ENCODE results near the gene RNF123.
"Not testable (repeated sequence)": the region's sequence is repeated elsewhere in the genome, so short reads cannot be mapped to it uniquely, and the experiment has no call there.

Gene RNF123

DNA sequence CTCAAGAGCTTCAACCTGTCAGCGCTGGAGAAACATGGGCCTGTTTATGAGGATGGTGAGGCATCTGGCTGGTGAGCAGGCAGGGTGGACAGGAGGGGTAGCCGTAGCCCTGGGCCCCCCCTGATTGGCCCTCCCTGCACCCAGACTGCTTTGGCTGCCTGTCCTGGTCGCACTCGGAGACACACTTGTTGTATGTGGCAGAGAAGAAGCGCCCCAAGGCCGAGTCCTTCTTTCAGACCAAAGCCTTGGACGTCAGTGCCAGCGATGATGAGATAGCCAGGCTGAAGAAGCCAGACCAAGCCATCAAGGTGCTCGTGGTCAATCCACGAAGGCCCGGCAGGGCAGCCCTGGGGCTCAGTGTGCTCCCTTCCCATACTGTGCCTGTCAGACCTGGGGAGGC, 13.4 kb upstream of the RNF123 start:
- H3K4me1 ChIP-seq (ENCODE audit: control insufficient read depth in 1 of 2, insufficient read depth in 2 of 2, low read length in 2 of 2) = peaks cover 14 to 18% of the 10 kb centered on the region in 2 donors
- H3K27ac ChIP-seq (ENCODE audit: low read depth, low read length) = no peak overlapping the region
- H3K9ac ChIP-seq (ENCODE audit: low read depth in 1 of 2, low read length in 2 of 2) = no peak overlapping the region
- H3K4me3 ChIP-seq (ENCODE audit: low read depth in 1 of 2, low read length in 2 of 2) = no peak overlapping the region
- no peaks in the 10 kb centered on the region for H3K27me3 ChIP-seq (ENCODE audit: control insufficient read depth in 1 of 2, insufficient read depth in 2 of 2, low read length in 2 of 2)
- H3K36me3 ChIP-seq (ENCODE audit: control insufficient read depth in 1 of 2, insufficient read depth in 2 of 2, low read length in 2 of 2) = peaks cover 43 to 56% of the 10 kb centered on the region in 2 donors
- H3K9me3 ChIP-seq (ENCODE audit: control insufficient read depth in 1 of 2, low read length in 2 of 2) = no peaks in the 10 kb centered on the region

GRCh38 chr3:49680493-49681231, 8.7 kb upstream of the RNF123 start:
- H3K9me3 ChIP-seq (ENCODE audit: control insufficient read depth in 1 of 2, low read length in 2 of 2) = no peaks in the 10 kb centered on the region
- H3K4me3 ChIP-seq (ENCODE audit: low read depth in 1 of 2, low read length in 2 of 2) = no peak overlapping the region
- no peak overlapping the region for H3K9ac ChIP-seq (ENCODE audit: low read depth in 1 of 2, low read length in 2 of 2)
- H3K36me3 ChIP-seq (ENCODE audit: control insufficient read depth in 1 of 2, insufficient read depth in 2 of 2, low read length in 2 of 2) = peaks cover 73 to 88% of the 10 kb centered on the region in 2 donors
- no peak overlapping the region for H3K27ac ChIP-seq (ENCODE audit: low read depth, low read length)
- H3K4me1 ChIP-seq (ENCODE audit: control insufficient read depth in 1 of 2, insufficient read depth in 2 of 2, low read length in 2 of 2) = peaks cover 0 to 2% of the 10 kb centered on the region in 2 donors
- no peaks in the 10 kb centered on the region for H3K27me3 ChIP-seq (ENCODE audit: control insufficient read depth in 1 of 2, insufficient read depth in 2 of 2, low read length in 2 of 2)

DNA sequence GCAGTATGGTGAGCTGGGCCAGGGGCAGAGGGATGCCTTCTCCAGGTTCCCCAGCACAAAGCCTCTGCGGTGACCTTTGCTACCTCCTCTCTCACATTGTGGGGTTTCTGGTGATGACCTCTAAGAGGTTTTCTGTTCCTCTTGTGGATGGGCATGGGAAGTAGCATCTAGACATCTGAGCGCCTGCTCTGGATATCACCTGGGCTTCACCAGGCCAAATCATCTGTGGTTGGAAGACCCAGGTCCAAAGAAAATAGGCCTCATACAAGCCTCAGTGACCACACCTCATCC, 8.2 kb upstream of the RNF123 start:
- Histone ChIP-seq H3K36me3 (ENCODE audit: control insufficient read depth in 1 of 2, insufficient read depth in 2 of 2, low read length in 2 of 2) (peaks cover 71 to 83% of the 10 kb centered on the region in 2 donors), H3K4me3 (ENCODE audit: low read depth in 1 of 2, low read length in 2 of 2) (no peak overlapping the region), H3K27me3 (ENCODE audit: control insufficient read depth in 1 of 2, insufficient read depth in 2 of 2, low read length in 2 of 2) (no peaks in the 10 kb centered on the region), H3K4me1 (ENCODE audit: control insufficient read depth in 1 of 2, insufficient read depth in 2 of 2, low read length in 2 of 2) (no peaks in the 10 kb centered on the region), H3K9ac (ENCODE audit: low read depth in 1 of 2, low read length in 2 of 2) (no peak overlapping the region), H3K9me3 (ENCODE audit: control insufficient read depth in 1 of 2, low read length in 2 of 2) (no peaks in the 10 kb centered on the region), H3K27ac (ENCODE audit: low read depth, low read length) (no peak overlapping the region)

- Histone ChIP-seq H3K27me3 (ENCODE audit: control insufficient read depth in 1 of 2, insufficient read depth in 2 of 2, low read length in 2 of 2) (no peaks in the 10 kb centered on the region), H3K4me1 (ENCODE audit: control insufficient read depth in 1 of 2, insufficient read depth in 2 of 2, low read length in 2 of 2) (no peaks in the 10 kb centered on the region), H3K4me3 (ENCODE audit: low read depth in 1 of 2, low read length in 2 of 2) (no peak overlapping the region), H3K9me3 (ENCODE audit: control insufficient read depth in 1 of 2, low read length in 2 of 2) (no peaks in the 10 kb centered on the region), H3K27ac (ENCODE audit: low read depth, low read length) (no peak overlapping the region), H3K9ac (ENCODE audit: low read depth in 1 of 2, low read length in 2 of 2) (no peak overlapping the region), H3K36me3 (ENCODE audit: control insufficient read depth in 1 of 2, insufficient read depth in 2 of 2, low read length in 2 of 2) (peaks cover 68 to 79% of the 10 kb centered on the region in 2 donors)
These were observed 7.8 kb upstream of the RNF123 start for GRCh38 chr3:49681543-49681942.

DNA sequence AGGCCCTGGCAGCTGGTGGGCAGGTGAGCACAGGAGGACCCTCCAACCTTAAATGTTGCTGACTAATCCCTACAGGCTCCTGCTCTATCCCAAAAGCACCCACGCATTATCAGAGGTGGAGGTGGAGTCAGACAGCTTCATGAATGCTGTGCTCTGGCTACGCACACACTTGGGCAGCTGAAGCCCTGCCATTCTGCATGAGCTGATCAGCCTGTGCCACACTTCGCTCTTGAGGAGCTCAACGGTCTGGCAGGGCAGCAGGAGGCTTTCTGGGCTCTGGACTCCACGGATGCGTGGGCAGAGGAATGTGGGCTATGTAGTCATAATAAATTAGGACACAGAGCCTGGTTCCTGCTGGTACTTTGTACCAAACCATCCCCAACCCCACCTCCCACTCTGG, 6.2 kb upstream of the RNF123 start:
- peaks cover 0 to 6% of the 10 kb centered on the region in 2 donors for H3K4me1 ChIP-seq (ENCODE audit: control insufficient read depth in 1 of 2, insufficient read depth in 2 of 2, low read length in 2 of 2)
- peaks cover 52 to 63% of the 10 kb centered on the region in 2 donors for H3K36me3 ChIP-seq (ENCODE audit: control insufficient read depth in 1 of 2, insufficient read depth in 2 of 2, low read length in 2 of 2)
- no peak overlapping the region for H3K9ac ChIP-seq (ENCODE audit: low read depth in 1 of 2, low read length in 2 of 2)
- H3K27me3 ChIP-seq (ENCODE audit: control insufficient read depth in 1 of 2, insufficient read depth in 2 of 2, low read length in 2 of 2) = no peaks in the 10 kb centered on the region
- H3K4me3 ChIP-seq (ENCODE audit: low read depth in 1 of 2, low read length in 2 of 2) = no peak overlapping the region
- H3K27ac ChIP-seq (ENCODE audit: low read depth, low read length) = no peak overlapping the region
- H3K9me3 ChIP-seq (ENCODE audit: control insufficient read depth in 1 of 2, low read length in 2 of 2) = no peaks in the 10 kb centered on the region

GRCh38 chr3:49684453-49684852, 4.9 kb upstream of the RNF123 start:
- not testable (repeated sequence) for H3K27me3 ChIP-seq (ENCODE audit: control insufficient read depth in 1 of 2, insufficient read depth in 2 of 2, low read length in 2 of 2); H3K27ac ChIP-seq (ENCODE audit: low read depth, low read length); H3K9ac ChIP-seq (ENCODE audit: low read depth in 1 of 2, low read length in 2 of 2); H3K9me3 ChIP-seq (ENCODE audit: control insufficient read depth in 1 of 2, low read length in 2 of 2); H3K4me3 ChIP-seq (ENCODE audit: low read depth in 1 of 2, low read length in 2 of 2)
- Histone ChIP-seq H3K4me1 (ENCODE audit: control insufficient read depth in 1 of 2, insufficient read depth in 2 of 2, low read length in 2 of 2) (peaks cover 0 to 16% of the 10 kb centered on the region in 2 donors), H3K36me3 (ENCODE audit: control insufficient read depth in 1 of 2, insufficient read depth in 2 of 2, low read length in 2 of 2) (peaks cover 41 to 50% of the 10 kb centered on the region in 2 donors)

DNA sequence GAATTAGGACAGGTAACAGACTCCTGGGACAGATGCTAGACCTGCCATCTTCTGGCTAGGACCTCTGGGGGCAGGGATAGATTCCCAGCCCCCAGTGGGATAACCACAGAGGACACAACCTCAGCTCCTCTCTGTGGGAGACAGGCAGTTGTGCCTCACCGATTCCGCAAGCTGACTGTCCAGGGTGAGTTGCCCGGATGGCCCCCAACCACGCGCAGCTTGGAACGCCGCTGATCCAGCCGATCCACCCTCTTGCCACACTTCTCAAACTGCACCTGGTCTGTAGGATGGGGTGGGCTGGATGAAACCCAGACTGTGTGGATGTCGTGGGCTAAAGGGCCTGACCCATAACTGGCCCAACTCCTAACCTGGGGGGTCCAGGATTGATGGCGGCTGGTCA, 4.3 kb upstream of the RNF123 start:
- H3K27me3 ChIP-seq (ENCODE audit: control insufficient read depth in 1 of 2, insufficient read depth in 2 of 2, low read length in 2 of 2); H3K4me3 ChIP-seq (ENCODE audit: low read depth in 1 of 2, low read length in 2 of 2); H3K9me3 ChIP-seq (ENCODE audit: control insufficient read depth in 1 of 2, low read length in 2 of 2); H3K9ac ChIP-seq (ENCODE audit: low read depth in 1 of 2, low read length in 2 of 2); H3K27ac ChIP-seq (ENCODE audit: low read depth, low read length): not testable (repeated sequence)
- Histone ChIP-seq H3K4me1 (ENCODE audit: control insufficient read depth in 1 of 2, insufficient read depth in 2 of 2, low read length in 2 of 2) (peaks cover 0 to 19% of the 10 kb centered on the region in 2 donors), H3K36me3 (ENCODE audit: control insufficient read depth in 1 of 2, insufficient read depth in 2 of 2, low read length in 2 of 2) (peaks cover 38 to 44% of the 10 kb centered on the region in 2 donors)

- Histone ChIP-seq H3K4me1 (ENCODE audit: control insufficient read depth in 1 of 2, insufficient read depth in 2 of 2, low read length in 2 of 2) (peaks cover 0 to 27% of the 10 kb centered on the region in 2 donors), H3K36me3 (ENCODE audit: control insufficient read depth in 1 of 2, insufficient read depth in 2 of 2, low read length in 2 of 2) (peaks cover 31 to 36% of the 10 kb centered on the region in 2 donors)
- H3K27me3 ChIP-seq (ENCODE audit: control insufficient read depth in 1 of 2, insufficient read depth in 2 of 2, low read length in 2 of 2); H3K9ac ChIP-seq (ENCODE audit: low read depth in 1 of 2, low read length in 2 of 2); H3K4me3 ChIP-seq (ENCODE audit: low read depth in 1 of 2, low read length in 2 of 2); H3K27ac ChIP-seq (ENCODE audit: low read depth, low read length); H3K9me3 ChIP-seq (ENCODE audit: control insufficient read depth in 1 of 2, low read length in 2 of 2): not testable (repeated sequence)
These were observed 3.5 kb upstream of the RNF123 start for GRCh38 chr3:49685846-49686245.

DNA sequence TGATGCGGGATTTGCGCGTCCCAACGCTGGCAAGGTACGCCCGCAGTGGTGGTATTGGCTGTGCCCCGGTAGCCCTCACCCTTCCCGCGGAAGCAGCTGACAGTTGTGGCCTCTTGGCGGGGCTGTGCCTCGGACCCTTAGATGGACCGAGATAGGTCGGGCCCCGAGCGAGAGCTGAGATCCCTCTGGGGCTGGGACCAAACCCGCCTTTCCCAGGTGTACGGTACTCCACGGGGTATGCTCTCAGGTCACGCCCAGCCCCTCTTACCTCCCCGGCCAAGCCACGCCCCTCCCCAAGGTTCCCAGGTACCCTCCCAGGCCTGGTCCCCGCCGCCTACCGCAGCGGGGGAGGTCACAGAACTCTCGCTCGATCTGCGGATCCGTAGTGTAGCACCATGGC, 3.0 kb upstream of the RNF123 start:
- H3K36me3 ChIP-seq (ENCODE audit: control insufficient read depth in 1 of 2, insufficient read depth in 2 of 2, low read length in 2 of 2) = peaks cover 26 to 32% of the 10 kb centered on the region in 2 donors
- not testable (repeated sequence) for H3K9ac ChIP-seq (ENCODE audit: low read depth in 1 of 2, low read length in 2 of 2); H3K9me3 ChIP-seq (ENCODE audit: control insufficient read depth in 1 of 2, low read length in 2 of 2); H3K27ac ChIP-seq (ENCODE audit: low read depth, low read length); H3K27me3 ChIP-seq (ENCODE audit: control insufficient read depth in 1 of 2, insufficient read depth in 2 of 2, low read length in 2 of 2)
- H3K4me3 ChIP-seq (ENCODE audit: low read depth in 1 of 2, low read length in 2 of 2) = peak overlapping the region; percentile 25 to 59
- peaks cover 0 to 32% of the 10 kb centered on the region in 2 donors for H3K4me1 ChIP-seq (ENCODE audit: control insufficient read depth in 1 of 2, insufficient read depth in 2 of 2, low read length in 2 of 2)

DNA sequence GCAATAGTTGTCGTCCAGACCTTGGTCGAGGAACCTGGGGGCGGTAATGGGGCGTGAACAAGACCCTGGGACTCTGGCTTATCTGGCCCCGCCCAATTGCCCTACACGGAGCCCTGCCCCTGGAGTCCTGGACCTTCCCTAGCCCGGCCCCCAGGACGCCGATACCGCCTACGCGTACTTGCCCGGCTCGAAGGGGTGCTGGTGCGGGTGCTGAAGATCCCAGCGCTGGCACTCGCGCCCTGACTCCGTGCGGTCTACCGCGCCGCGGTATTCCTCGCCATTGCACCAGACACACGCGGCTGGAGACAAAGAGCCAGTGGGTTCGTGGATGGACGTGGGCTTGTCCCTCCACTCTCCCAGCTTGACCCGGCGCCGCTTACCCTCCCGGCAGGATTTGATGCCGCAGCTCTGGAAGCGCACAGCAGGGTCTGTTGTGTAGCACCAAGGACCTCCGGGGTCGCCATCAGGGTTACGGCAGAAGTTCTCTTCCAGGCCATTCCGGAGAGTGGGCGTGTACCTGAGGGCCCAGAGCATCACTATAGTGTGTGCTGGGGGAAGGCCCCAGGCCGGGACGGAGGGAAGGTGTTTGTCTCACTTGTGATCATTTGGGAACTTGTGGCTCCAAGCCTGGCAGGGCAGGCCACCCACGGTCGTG, 2.5 kb upstream of the RNF123 start:
- H3K36me3 ChIP-seq (ENCODE audit: control insufficient read depth in 1 of 2, insufficient read depth in 2 of 2, low read length in 2 of 2) = peaks cover 20 to 27% of the 10 kb centered on the region in 2 donors
- H3K9ac ChIP-seq (ENCODE audit: low read depth in 1 of 2, low read length in 2 of 2) = peak overlapping the region; percentile 10 to 47
- H3K27ac ChIP-seq (ENCODE audit: low read depth, low read length); H3K27me3 ChIP-seq (ENCODE audit: control insufficient read depth in 1 of 2, insufficient read depth in 2 of 2, low read length in 2 of 2); H3K9me3 ChIP-seq (ENCODE audit: control insufficient read depth in 1 of 2, low read length in 2 of 2): not testable (repeated sequence)
- peaks cover 0 to 35% of the 10 kb centered on the region in 2 donors for H3K4me1 ChIP-seq (ENCODE audit: control insufficient read depth in 1 of 2, insufficient read depth in 2 of 2, low read length in 2 of 2)
- H3K4me3 ChIP-seq (ENCODE audit: low read depth in 1 of 2, low read length in 2 of 2) = peak overlapping the region; percentile 40 to 59

Data from duodenal mucosa (tissue), 2 donors.